8988T (cell line): ENCODE measurements around the gene TSPO2.

Experiments used
- DNase-seq: peaks from one replicate; pipeline ENCODE4 v3.0.0; 2011

The TSPO2 gene

DNA sequence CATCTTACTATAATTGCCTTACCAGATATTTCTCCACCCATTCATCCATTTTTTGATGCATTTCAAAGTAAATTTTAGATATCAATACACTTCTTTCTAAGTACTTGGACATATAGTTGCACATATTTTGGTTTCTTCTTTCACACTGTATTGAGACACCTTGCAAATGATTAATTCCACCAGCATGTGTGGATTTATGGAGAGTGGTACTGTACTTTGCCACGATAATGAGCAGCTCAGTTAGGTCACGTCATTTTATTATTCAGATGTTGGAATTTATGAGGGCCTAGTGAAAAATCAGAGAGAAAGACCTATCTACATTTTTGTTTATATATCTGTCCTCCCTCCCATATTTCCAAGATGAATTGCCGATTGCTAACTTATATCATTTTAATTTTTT, 35.8 kb downstream of the TSPO2 start:
- DNase-seq, result no peak

- DNase-seq, result no peak
Measured at GRCh38 chr6:41079080-41079479, 36.8 kb downstream of the TSPO2 start.

GRCh38 chr6:41080621-41081020, 38.4 kb downstream of the TSPO2 start:
- no peak for DNase-seq

- DNase-seq, result no peak
Measured at GRCh38 chr6:41083072-41083471, 40.8 kb downstream of the TSPO2 start.

DNA sequence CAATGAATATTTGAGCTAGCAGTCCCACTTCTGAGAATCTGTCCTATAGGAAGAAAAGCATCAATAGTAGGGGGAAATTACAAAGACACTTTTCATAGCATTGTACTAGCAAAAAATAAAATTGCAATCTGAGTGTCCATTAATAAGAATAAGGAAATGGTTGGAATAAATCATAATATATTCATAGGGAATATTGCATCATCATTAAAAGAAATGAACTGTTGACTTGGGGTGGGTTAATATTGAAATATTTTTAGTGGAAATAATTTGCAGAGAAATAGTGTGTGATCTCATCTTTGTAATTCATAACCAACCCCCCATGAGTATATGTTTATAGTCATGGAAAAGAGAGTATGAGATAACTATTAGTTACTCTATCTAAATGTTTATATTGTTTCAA, 42.9 kb downstream of the TSPO2 start:
- no peak for DNase-seq

GRCh38 chr6:41088451-41088850, 46.2 kb downstream of the TSPO2 start:
- DNase-seq, result no peak

GRCh38 chr6:41090841-41091761, 48.8 kb downstream of the TSPO2 start:
- no peak for DNase-seq

- no peak for DNase-seq
Measured at GRCh38 chr6:41092421-41093140, 50.3 kb downstream of the TSPO2 start.

- no peak for DNase-seq
Measured at GRCh38 chr6:41093729-41094128, 51.5 kb downstream of the TSPO2 start.
